GM12872 (cell line): Measurements from ENCODE around the gene DLX1.

Source experiments
- TF ChIP-seq, protein P1 (sequence below): IDR thresholded peaks from 3 replicates; pipeline ENCODE4 v1.5.1; 2011; ENCODE audit warnings: low read depth, mild to moderate bottlenecking, low read length, moderate library complexity; ENCODE audit not compliant: insufficient read depth

The DLX1 gene

GRCh38 chr2:172100080-172100934, 15.0 kb downstream of the DLX1 start:
- TF ChIP-seq, protein P1, sequence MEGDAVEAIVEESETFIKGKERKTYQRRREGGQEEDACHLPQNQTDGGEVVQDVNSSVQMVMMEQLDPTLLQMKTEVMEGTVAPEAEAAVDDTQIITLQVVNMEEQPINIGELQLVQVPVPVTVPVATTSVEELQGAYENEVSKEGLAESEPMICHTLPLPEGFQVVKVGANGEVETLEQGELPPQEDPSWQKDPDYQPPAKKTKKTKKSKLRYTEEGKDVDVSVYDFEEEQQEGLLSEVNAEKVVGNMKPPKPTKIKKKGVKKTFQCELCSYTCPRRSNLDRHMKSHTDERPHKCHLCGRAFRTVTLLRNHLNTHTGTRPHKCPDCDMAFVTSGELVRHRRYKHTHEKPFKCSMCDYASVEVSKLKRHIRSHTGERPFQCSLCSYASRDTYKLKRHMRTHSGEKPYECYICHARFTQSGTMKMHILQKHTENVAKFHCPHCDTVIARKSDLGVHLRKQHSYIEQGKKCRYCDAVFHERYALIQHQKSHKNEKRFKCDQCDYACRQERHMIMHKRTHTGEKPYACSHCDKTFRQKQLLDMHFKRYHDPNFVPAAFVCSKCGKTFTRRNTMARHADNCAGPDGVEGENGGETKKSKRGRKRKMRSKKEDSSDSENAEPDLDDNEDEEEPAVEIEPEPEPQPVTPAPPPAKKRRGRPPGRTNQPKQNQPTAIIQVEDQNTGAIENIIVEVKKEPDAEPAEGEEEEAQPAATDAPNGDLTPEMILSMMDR, result no peak

DNA sequence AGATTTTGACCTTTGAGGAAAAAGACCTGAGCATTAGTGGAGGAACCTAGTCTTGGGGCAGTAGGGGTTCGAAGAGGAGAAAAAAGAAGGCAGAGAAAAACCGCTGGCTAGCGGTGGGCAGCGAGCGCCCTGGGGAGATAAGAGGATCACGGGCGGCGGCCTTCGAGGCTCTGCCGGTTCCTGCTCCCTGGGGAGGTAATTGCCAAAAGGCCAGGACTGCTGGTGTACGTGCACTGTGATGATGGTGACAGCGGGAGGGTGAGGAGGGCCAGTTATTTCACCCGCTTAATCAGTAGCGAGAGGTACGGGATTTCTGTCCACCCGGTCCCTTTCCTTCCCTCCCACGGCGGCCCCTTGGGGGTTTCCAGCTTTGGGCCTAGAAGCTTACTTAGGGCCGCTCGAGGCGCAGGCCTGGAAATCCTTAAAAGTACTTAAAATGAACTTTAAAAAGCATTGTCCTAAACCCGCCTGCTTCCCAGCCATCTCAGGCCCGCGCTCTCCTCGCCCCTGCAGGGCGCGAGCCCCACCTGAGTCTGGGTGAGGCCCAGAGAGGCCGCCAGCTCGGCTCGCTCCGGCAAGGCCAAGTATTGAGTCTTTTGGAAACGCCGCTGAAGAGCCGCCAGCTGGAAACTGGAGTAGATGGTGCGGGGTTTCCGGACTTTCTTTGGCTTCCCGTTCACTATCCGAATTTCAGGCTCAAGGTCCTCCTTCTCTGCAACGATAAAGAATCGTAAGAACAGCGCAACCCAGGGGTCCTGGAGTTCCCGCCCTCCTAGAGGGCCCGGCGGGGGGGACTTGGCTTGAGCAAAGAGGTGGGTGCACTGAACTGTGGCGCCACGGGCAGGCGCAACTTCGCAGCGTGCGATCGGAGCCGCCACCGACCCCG, 15.9 kb downstream of the DLX1 start:
- TF ChIP-seq, protein P1, result no peak

DNA sequence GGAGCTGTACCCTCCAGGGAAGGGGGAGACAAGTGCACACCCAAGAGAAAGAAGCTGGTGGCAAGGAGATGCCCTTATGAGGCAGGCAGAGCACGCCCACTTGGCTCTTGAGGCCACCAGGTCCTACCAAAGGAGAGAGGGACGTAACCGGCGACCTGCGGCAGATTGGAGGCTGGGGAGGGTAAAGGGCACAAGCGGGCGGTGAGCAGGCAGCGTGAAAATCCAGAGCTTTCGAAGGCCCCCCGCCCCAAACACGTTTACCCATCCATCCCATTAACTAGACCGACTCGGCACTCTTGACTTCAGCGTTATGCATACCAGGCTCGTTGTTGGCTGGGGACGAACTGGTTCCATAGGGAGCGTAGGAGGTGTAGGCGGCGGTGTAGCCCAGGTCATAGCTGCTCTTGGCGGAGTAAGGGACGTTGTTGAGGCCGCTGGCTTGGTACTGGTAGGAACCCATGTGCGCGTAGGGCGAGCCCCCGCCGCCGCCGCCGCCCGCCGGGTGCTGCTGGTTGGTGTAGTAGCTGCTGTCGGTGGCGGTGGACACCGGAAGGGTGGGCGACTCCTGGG, 16.6 kb downstream of the DLX1 start:
- TF ChIP-seq, protein P1, result no peak

DNA sequence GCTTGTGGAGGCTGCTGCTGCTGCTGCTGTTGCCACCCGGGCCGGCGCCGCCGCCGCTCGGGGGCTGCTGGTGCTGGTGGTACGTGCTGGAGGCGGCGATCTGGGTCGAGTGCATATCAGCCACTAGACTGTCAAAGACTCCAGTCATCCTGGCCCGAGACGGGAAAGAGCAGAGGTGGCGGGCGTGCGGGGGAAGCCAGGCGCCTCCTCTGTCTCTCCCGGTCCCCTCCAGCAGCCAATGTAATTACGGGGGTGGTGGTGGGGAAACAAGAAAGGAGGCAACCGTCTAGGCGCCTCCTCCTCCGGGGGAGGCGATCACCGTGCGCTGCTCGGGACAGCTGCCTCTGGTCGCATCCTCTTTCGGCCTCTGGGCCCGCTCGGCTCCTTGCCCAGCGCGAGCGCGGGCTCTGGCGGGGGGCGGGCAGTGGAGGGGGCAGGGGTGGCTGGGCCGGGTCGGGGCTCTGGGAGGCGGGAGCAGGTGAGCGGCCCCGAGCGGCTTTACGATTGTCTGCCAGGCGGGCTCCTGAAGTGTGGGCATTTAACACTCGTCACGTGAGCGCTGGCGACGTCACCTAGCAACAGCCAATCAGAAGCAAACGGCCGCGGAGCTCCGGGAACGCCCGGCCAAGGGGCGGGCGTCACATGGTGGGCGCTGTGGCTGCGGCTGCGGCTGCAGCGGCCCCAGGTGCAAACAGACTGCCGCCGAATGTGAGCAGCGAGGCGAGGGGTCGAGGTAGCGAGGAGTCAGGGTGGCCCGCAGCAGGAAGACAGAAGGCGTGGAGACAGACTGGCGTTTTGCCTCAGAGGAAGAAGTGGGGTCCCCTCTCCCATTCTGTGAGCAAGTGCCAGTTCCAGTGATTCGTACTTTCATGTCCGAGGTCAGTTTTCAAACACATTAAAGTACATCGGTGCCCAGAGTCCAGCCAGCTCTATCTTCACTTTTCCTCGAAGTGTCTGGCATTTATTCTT, 17.4 kb downstream of the DLX1 start, which contains the start of gene DLX2:
DLX2 (minus strand) TSS at position 510 of the 969 bp plus-strand sequence; CDS start at position 148, 362 bp downstream.
- TF ChIP-seq, protein P1, result no peak

GRCh38 chr2:172103471-172104272, 18.4 kb downstream of the DLX1 start:
- TF ChIP-seq, protein P1, result peak; percentile 86

GRCh38 chr2:172105471-172106107, 20.3 kb downstream of the DLX1 start:
- TF ChIP-seq, protein P1, result no peak
